HEK293 (cell line): ENCODE measurements around the gene ZXDB.
"Not testable (repeated sequence)": the region's sequence is repeated elsewhere in the genome, so short reads cannot be mapped to it uniquely, and the experiment has no call there.

Experiments used
- CTCF ChIP-seq: fragments of 450-650 bp; formaldehyde crosslinking; IDR thresholded peaks from 2 replicates; pipeline ENCODE4 v1.5.1; 2016; ENCODE audit warnings: missing biosample characterization, missing genetic modification characterization
- KLF1 ChIP-seq: fragments of 450-650 bp; formaldehyde crosslinking; IDR thresholded peaks from 2 replicates; pipeline ENCODE4 v1.5.1; 2016; ENCODE audit warnings: missing biosample characterization, missing genetic modification characterization
- REST ChIP-seq: fragments of 450-650 bp; formaldehyde crosslinking; IDR thresholded peaks from 2 replicates; pipeline ENCODE4 v1.5.1; 2016; ENCODE audit warnings: missing biosample characterization, missing genetic modification characterization
- ZBTB20 ChIP-seq: fragments of 450-650 bp; formaldehyde crosslinking; IDR thresholded peaks from 2 replicates; pipeline ENCODE4 v1.5.1; 2016; ENCODE audit warnings: missing biosample characterization, missing genetic modification characterization
- ZNF274 ChIP-seq, 2 experiments: fragments of 200-500 bp in 1 of 2; fragments of 450-650 bp in 1 of 2; sonication (Bioruptor generic) in 1 of 2; formaldehyde crosslinking in 1 of 2; IDR thresholded peaks; 2 replicates each; pipeline versions ENCODE4 v1.5.1 to v1.6.1; 2014 to 2016; ENCODE audit warnings: borderline replicate concordance in 1 of 2, inconsistent platforms in 1 of 2, low read length in 1 of 2, missing biosample characterization in 1 of 2, missing genetic modification characterization in 1 of 2
- ZNF513 ChIP-seq: fragments of 450-650 bp; IDR thresholded peaks from 2 replicates; pipeline ENCODE4 v1.5.1; 2018; ENCODE audit warnings: missing biosample characterization, missing genetic modification characterization
- ZNF624 ChIP-seq: fragments of 450-650 bp; formaldehyde crosslinking; IDR thresholded peaks from 2 replicates; pipeline ENCODE4 v1.5.1; 2017; ENCODE audit warnings: missing biosample characterization, missing genetic modification characterization

- TF ChIP-seq CTCF (tag by site-specific recombination); ZNF274 (IDR thresholded peaks at IDR 0.05; ENCODE audit: low read length); ZNF274 (tag by site-specific recombination; IDR thresholded peaks at IDR 0.05; ENCODE audit: borderline replicate concordance); ZNF513 (tag by site-specific recombination); KLF1 (tag by site-specific recombination); REST (tag by site-specific recombination); ZNF624 (tag by site-specific recombination): not testable (repeated sequence)
- peak; percentile 58 for TF ChIP-seq ZBTB20
Measured at GRCh38 chrX:57592160-57592893, 516 bp downstream of the ZXDB start.
